ENCODE results near the gene NBPF15.
"Not testable (repeated sequence)": the region's sequence is repeated elsewhere in the genome, so short reads cannot be mapped to it uniquely, and the experiment has no call there.

Gene NBPF15

GRCh38 chr1:144471434-144471833, 10.0 kb upstream of the NBPF15 start:
- H3F3A ChIP-seq (ENCODE audit: insufficient read depth, low read length); H3K9ac ChIP-seq (ENCODE audit: low read length); H3K79me2 ChIP-seq (ENCODE audit: insufficient read depth, low read length); H3K4me3 ChIP-seq (ENCODE audit: low read depth, low read length, poor library complexity, severe bottlenecking); H2AFZ ChIP-seq (ENCODE audit: low read length); H3K9me2 ChIP-seq (ENCODE audit: low read depth, low read length); H3K36me3 ChIP-seq (ENCODE audit: insufficient read depth, low read length); H3K9me3 ChIP-seq (ENCODE audit: low read length); H3K4me1 ChIP-seq (ENCODE audit: insufficient read depth, low read length, severe bottlenecking); H3K27me3 ChIP-seq (ENCODE audit: insufficient read depth, low read length); H3K4me2 ChIP-seq (ENCODE audit: low read length); H4K20me1 ChIP-seq (ENCODE audit: insufficient read depth, low read length); H3K27ac ChIP-seq (ENCODE audit: low read depth, low read length, poor library complexity, severe bottlenecking): not testable (repeated sequence)

- H3K4me2 ChIP-seq (ENCODE audit: low read length); H3K9me2 ChIP-seq (ENCODE audit: low read depth, low read length); H3K9me3 ChIP-seq (ENCODE audit: low read length); H3F3A ChIP-seq (ENCODE audit: insufficient read depth, low read length); H4K20me1 ChIP-seq (ENCODE audit: insufficient read depth, low read length); H3K36me3 ChIP-seq (ENCODE audit: insufficient read depth, low read length); H2AFZ ChIP-seq (ENCODE audit: low read length); H3K9ac ChIP-seq (ENCODE audit: low read length); H3K4me1 ChIP-seq (ENCODE audit: insufficient read depth, low read length, severe bottlenecking); H3K27ac ChIP-seq (ENCODE audit: low read depth, low read length, poor library complexity, severe bottlenecking); H3K27me3 ChIP-seq (ENCODE audit: insufficient read depth, low read length); H3K79me2 ChIP-seq (ENCODE audit: insufficient read depth, low read length): not testable (repeated sequence)
- peak overlapping the region; percentile 64 for H3K4me3 ChIP-seq (ENCODE audit: low read depth, low read length, poor library complexity, severe bottlenecking)
Observed at GRCh38 chr1:144461778-144462177, 309 bp upstream of the NBPF15 start.

GRCh38 chr1:144460686-144461085, 783 bp downstream of the NBPF15 start:
- Histone ChIP-seq H3K4me2 (ENCODE audit: low read length) (peak overlapping the region; percentile 63), H3K4me3 (ENCODE audit: low read depth, low read length, poor library complexity, severe bottlenecking) (peak overlapping the region; percentile 64), H3K9ac (ENCODE audit: low read length) (peak overlapping the region; percentile 56; the same call in 1 of the 2 replicates)
- not testable (repeated sequence) for H3F3A ChIP-seq (ENCODE audit: insufficient read depth, low read length); H3K79me2 ChIP-seq (ENCODE audit: insufficient read depth, low read length); H3K27me3 ChIP-seq (ENCODE audit: insufficient read depth, low read length); H3K27ac ChIP-seq (ENCODE audit: low read depth, low read length, poor library complexity, severe bottlenecking); H3K36me3 ChIP-seq (ENCODE audit: insufficient read depth, low read length); H3K9me3 ChIP-seq (ENCODE audit: low read length); H2AFZ ChIP-seq (ENCODE audit: low read length); H3K4me1 ChIP-seq (ENCODE audit: insufficient read depth, low read length, severe bottlenecking); H3K9me2 ChIP-seq (ENCODE audit: low read depth, low read length); H4K20me1 ChIP-seq (ENCODE audit: insufficient read depth, low read length)

GRCh38 chr1:144442402-144442801, 19.1 kb downstream of the NBPF15 start:
- H3K27me3 ChIP-seq (ENCODE audit: insufficient read depth, low read length); H3K9ac ChIP-seq (ENCODE audit: low read length); H3K4me1 ChIP-seq (ENCODE audit: insufficient read depth, low read length, severe bottlenecking); H4K20me1 ChIP-seq (ENCODE audit: insufficient read depth, low read length); H2AFZ ChIP-seq (ENCODE audit: low read length); H3K4me3 ChIP-seq (ENCODE audit: low read depth, low read length, poor library complexity, severe bottlenecking); H3K27ac ChIP-seq (ENCODE audit: low read depth, low read length, poor library complexity, severe bottlenecking); H3K9me3 ChIP-seq (ENCODE audit: low read length); H3K4me2 ChIP-seq (ENCODE audit: low read length); H3K36me3 ChIP-seq (ENCODE audit: insufficient read depth, low read length); H3F3A ChIP-seq (ENCODE audit: insufficient read depth, low read length); H3K79me2 ChIP-seq (ENCODE audit: insufficient read depth, low read length); H3K9me2 ChIP-seq (ENCODE audit: low read depth, low read length): not testable (repeated sequence)

GRCh38 chr1:144439737-144440136, 21.7 kb downstream of the NBPF15 start:
- H3K36me3 ChIP-seq (ENCODE audit: insufficient read depth, low read length); H3K4me3 ChIP-seq (ENCODE audit: low read depth, low read length, poor library complexity, severe bottlenecking); H3K9me3 ChIP-seq (ENCODE audit: low read length); H3K4me2 ChIP-seq (ENCODE audit: low read length); H3K27me3 ChIP-seq (ENCODE audit: insufficient read depth, low read length); H3K4me1 ChIP-seq (ENCODE audit: insufficient read depth, low read length, severe bottlenecking); H3K79me2 ChIP-seq (ENCODE audit: insufficient read depth, low read length); H3K27ac ChIP-seq (ENCODE audit: low read depth, low read length, poor library complexity, severe bottlenecking); H2AFZ ChIP-seq (ENCODE audit: low read length); H3K9ac ChIP-seq (ENCODE audit: low read length); H3K9me2 ChIP-seq (ENCODE audit: low read depth, low read length); H4K20me1 ChIP-seq (ENCODE audit: insufficient read depth, low read length); H3F3A ChIP-seq (ENCODE audit: insufficient read depth, low read length): not testable (repeated sequence)

- H2AFZ ChIP-seq (ENCODE audit: low read length); H3K27ac ChIP-seq (ENCODE audit: low read depth, low read length, poor library complexity, severe bottlenecking): not testable (repeated sequence)
- H3K4me2 ChIP-seq (ENCODE audit: low read length): peak overlapping the region; percentile 48
Observed at GRCh38 chr1:144418891-144419694, 42.4 kb downstream of the NBPF15 start.

GRCh38 chr1:144413404-144414118, 47.9 kb downstream of the NBPF15 start:
- H3K27ac ChIP-seq (ENCODE audit: low read depth, low read length, poor library complexity, severe bottlenecking): peak overlapping the region; percentile 83
- not testable (repeated sequence) for H3K9me3 ChIP-seq (ENCODE audit: low read length); H3K27me3 ChIP-seq (ENCODE audit: insufficient read depth, low read length); H3F3A ChIP-seq (ENCODE audit: insufficient read depth, low read length); H3K9me2 ChIP-seq (ENCODE audit: low read depth, low read length); H3K79me2 ChIP-seq (ENCODE audit: insufficient read depth, low read length); H3K4me1 ChIP-seq (ENCODE audit: insufficient read depth, low read length, severe bottlenecking); H2AFZ ChIP-seq (ENCODE audit: low read length); H4K20me1 ChIP-seq (ENCODE audit: insufficient read depth, low read length); H3K36me3 ChIP-seq (ENCODE audit: insufficient read depth, low read length)
- H3K4me3 ChIP-seq (ENCODE audit: low read depth, low read length, poor library complexity, severe bottlenecking): peak overlapping the region; percentile 53
- peak overlapping the region; percentile 52 for H3K9ac ChIP-seq (ENCODE audit: low read length)
- peak overlapping the region; percentile 49 for H3K4me2 ChIP-seq (ENCODE audit: low read length)

More at GRCh38 chr1:144418891-144419694, 42.4 kb downstream of the NBPF15 start:
- H3K36me3 ChIP-seq (ENCODE audit: insufficient read depth, low read length); H3K4me1 ChIP-seq (ENCODE audit: insufficient read depth, low read length, severe bottlenecking); H3K9me3 ChIP-seq (ENCODE audit: low read length); H4K20me1 ChIP-seq (ENCODE audit: insufficient read depth, low read length); H3K9me2 ChIP-seq (ENCODE audit: low read depth, low read length); H3F3A ChIP-seq (ENCODE audit: insufficient read depth, low read length); H3K27me3 ChIP-seq (ENCODE audit: insufficient read depth, low read length); H3K79me2 ChIP-seq (ENCODE audit: insufficient read depth, low read length): not testable (repeated sequence)
- H3K4me3 ChIP-seq (ENCODE audit: low read depth, low read length, poor library complexity, severe bottlenecking): peak overlapping the region; percentile 55
- H3K9ac ChIP-seq (ENCODE audit: low read length): peak overlapping the region; percentile 46; the same call in 1 of the 2 replicates
